Gastroesophageal sphincter (tissue), 4 donors: Measurements from ENCODE around the gene WFDC11. TPM values are rescaled to one million over a fixed set of nuclear protein-coding genes. Genes with fewer than 3 reads are reported as not detected.
"Not testable (repeated sequence)": the region's sequence is repeated elsewhere in the genome, so short reads cannot be mapped to it uniquely, and the experiment has no call there.

Experiments used
- ATAC-seq: fragments of 150-250 bp; one replicate; pipeline ENCODE4 v1.9.1; 2016; ENCODE audit warnings: mild to moderate bottlenecking, moderate library complexity
- H3K27ac ChIP-seq, 4 donors: fragments of 200-600 bp; sonication (generic) in 3 of 4; 1 replicate in 3 of 4; 2 replicates in 1 of 4; pipeline ENCODE4 v1.5.1; 2016 to 2019
- H3K27me3 ChIP-seq: fragments of 200-600 bp; sonication (generic); one replicate; pipeline ENCODE4 v1.5.1; 2019
- H3K36me3 ChIP-seq, 2 donors: fragments of 200-600 bp; sonication (generic); one replicate each; pipeline ENCODE4 v1.5.1; 2019; ENCODE audit warnings: control low read depth in 1 of 2
- H3K4me1 ChIP-seq, 3 donors: fragments of 200-600 bp; sonication (generic); 1 replicate in 2 of 3; 2 replicates in 1 of 3; pipeline ENCODE4 v1.5.1; 2016 to 2019; ENCODE audit warnings: control low read depth in 2 of 3
- H3K4me3 ChIP-seq, 2 donors: fragments of 200-600 bp; sonication (generic); one replicate each; pipeline ENCODE4 v1.5.1; 2019; ENCODE audit warnings: mild to moderate bottlenecking in 1 of 2, moderate library complexity in 1 of 2
- H3K9me3 ChIP-seq, 3 donors: fragments of 200-600 bp; sonication (generic); one replicate each; pipeline ENCODE4 v1.5.1; 2017 to 2019; ENCODE audit warnings: control low read depth in 2 of 3
- CTCF ChIP-seq, 4 experiments: fragments of 200-600 bp in 2 of 4; fragments of 450-650 bp in 2 of 4; sonication (generic) in 1 of 4; IDR thresholded peaks; one replicate each; pipeline ENCODE4 v1.5.1; 2017 to 2019; ENCODE audit warnings: antibody characterized with exemption in 4 of 4, mild to moderate bottlenecking in 2 of 4, moderate library complexity in 2 of 4
- EP300 ChIP-seq: sonication (generic); formaldehyde crosslinking; IDR thresholded peaks from one replicate; pipeline ENCODE4 v1.6.1; 2017; ENCODE audit warnings: antibody characterized with exemption, mild to moderate bottlenecking
- POLR2A ChIP-seq, 2 donors: fragments of 450-650 bp; IDR thresholded peaks; one replicate each; pipeline ENCODE4 v1.6.1; 2017; ENCODE audit warnings: antibody characterized with exemption in 2 of 2, mild to moderate bottlenecking in 2 of 2, moderate library complexity in 1 of 2
- POLR2AphosphoS5 ChIP-seq: sonication (generic); formaldehyde crosslinking; IDR thresholded peaks from one replicate; pipeline ENCODE4 v1.6.1; 2017; ENCODE audit warnings: antibody characterized with exemption
- WGBS, 2 donors: methylation state at CpG; one replicate each; pipeline ENCODE4 v1.1.5; 2018; ENCODE audit warnings: low coverage in 1 of 2; 5-methylcytosine and 5-hydroxymethylcytosine counted together
- total RNA-seq, 4 donors: library from RNA; depleted of rRNA; stranded (reverse); fragments of >200 nt; gene quantifications; one replicate each; pipeline ENCODE4 v1.1.0, GENCODE V29; 2016

Gene WFDC11
- total RNA-seq, 4 donors from 2014 or later, result not detected

DNA sequence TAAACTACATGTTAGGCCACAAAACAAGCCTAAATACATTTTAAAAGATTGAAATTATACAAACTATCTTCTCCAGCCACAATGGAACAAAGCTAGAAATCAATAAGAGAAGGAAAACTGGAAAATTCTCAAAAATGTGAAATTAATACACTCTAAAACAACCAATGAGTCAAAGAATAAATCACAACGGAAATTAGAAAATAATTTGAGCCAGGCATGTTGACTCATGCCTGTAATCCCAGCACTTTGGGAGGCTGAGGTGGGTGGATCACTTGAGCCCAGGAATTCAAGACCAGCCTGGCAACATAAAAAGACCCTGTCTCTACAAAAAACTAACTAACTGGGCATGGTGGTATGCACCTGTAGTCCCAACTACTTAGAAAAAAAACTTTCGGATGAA, 25.5 kb upstream of the WFDC11 start:
- 86 to 91% methylated on average over 2 of the region's 2 CpGs for WGBS, 2 donors
- no peaks in the 10 kb centered on the region for H3K9me3 ChIP-seq

DNA sequence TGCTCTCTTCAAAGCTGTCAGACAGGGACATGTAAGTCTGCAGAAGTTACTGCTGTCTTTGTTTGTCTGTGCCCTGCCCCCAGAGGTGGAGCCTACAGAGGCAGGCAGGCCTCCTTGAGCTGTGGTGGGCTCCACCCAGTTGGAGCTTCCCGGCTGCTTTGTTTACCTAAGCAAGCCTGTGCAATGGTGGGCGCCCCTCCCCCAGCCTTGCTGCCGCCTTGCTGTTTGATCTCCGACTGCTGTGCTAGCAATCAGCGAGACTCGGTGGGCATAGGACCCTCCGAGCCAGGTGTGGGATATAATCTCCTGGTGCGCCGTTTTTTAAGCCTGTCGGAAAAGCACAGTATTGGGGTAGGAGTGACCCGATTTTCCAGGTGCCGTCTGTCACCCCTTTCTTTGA, 23.3 kb upstream of the WFDC11 start:
- not testable (repeated sequence) for ATAC-seq, H3K27ac ChIP-seq, H3K4me3 ChIP-seq, H3K27me3 ChIP-seq, H3K4me1 ChIP-seq, H3K36me3 ChIP-seq, H3K9me3 ChIP-seq
- WGBS, 2 donors, result 84% methylated on average over 12 of the region's 12 CpGs; no CpG with 5 or more reads in 1 of the 2 donors

More for the DNA sequence above, 25.5 kb upstream of the WFDC11 start:
- Histone ChIP-seq H3K36me3 (no peaks in the 10 kb centered on the region), H3K27ac (no peak overlapping the region), H3K4me1 (no peaks in the 10 kb centered on the region), H3K4me3 (no peak overlapping the region), H3K27me3 (no peaks in the 10 kb centered on the region)
- TF ChIP-seq CTCF (IDR thresholded peaks at IDR 0.05) (no peak), POLR2A (IDR thresholded peaks at IDR 0.05) (no peak), EP300 (no peak), POLR2AphosphoS5 (no peak)
- no peak for ATAC-seq

GRCh38 chr20:45685896-45686295, 15.9 kb upstream of the WFDC11 start:
- WGBS, 2 donors, result 13% methylated on average over 1 of the region's 3 CpGs; no CpG with 5 or more reads in 1 of the 2 donors
- H3K36me3 ChIP-seq, result no peaks in the 10 kb centered on the region
- H3K27me3 ChIP-seq, result peaks cover 20% of the 10 kb centered on the region
- H3K4me3 ChIP-seq, result no peak overlapping the region
- TF ChIP-seq EP300, result no peak
- no peak for TF ChIP-seq CTCF (IDR thresholded peaks at IDR 0.05)
- no peak for TF ChIP-seq POLR2A (IDR thresholded peaks at IDR 0.05)
- TF ChIP-seq POLR2AphosphoS5, result no peak
- no peak for ATAC-seq
- no peak overlapping the region for H3K27ac ChIP-seq
- H3K4me1 ChIP-seq, result no peaks in the 10 kb centered on the region
- H3K9me3 ChIP-seq, result peaks cover 0 to 11% (median 0%) of the 10 kb centered on the region in 3 donors

GRCh38 chr20:45679650-45680049, 9.6 kb upstream of the WFDC11 start:
- Histone ChIP-seq H3K9me3 (peaks cover 0 to 40% (median 0%) of the 10 kb centered on the region in 3 donors), H3K36me3 (no peaks in the 10 kb centered on the region), H3K4me3 (no peak overlapping the region), H3K4me1 (no peaks in the 10 kb centered on the region), H3K27me3 (peaks cover 20% of the 10 kb centered on the region), H3K27ac (no peak overlapping the region)
- TF ChIP-seq EP300 (no peak), POLR2AphosphoS5 (no peak), CTCF (IDR thresholded peaks at IDR 0.05) (no peak), POLR2A (IDR thresholded peaks at IDR 0.05) (no peak)
- ATAC-seq, result no peak

DNA sequence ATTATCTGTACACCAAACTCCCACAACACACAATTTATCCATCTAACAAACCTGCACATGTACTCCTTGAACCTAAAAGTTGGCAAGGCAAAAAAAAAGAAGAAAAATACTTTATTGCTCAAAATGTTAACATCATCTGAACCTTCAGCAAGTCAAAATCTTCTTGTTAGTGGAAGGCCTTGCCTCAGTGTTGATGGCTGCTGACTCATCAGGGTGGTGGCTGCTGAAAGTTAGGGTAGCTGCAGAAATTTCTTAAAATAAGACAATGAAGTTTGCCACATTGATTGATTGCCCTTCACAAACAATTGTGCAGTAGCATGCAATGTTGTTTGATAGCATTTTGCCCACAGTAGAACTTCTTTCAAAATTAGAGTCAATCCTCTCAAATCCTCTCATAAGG, 2.7 kb upstream of the WFDC11 start:
- Histone ChIP-seq H3K27me3 (no peaks in the 10 kb centered on the region), H3K4me3 (no peak overlapping the region), H3K27ac (no peak overlapping the region), H3K9me3 (peaks cover 0 to 15% (median 0%) of the 10 kb centered on the region in 3 donors), H3K4me1 (no peaks in the 10 kb centered on the region), H3K36me3 (no peaks in the 10 kb centered on the region)
- ATAC-seq, result no peak
- TF ChIP-seq POLR2A (IDR thresholded peaks at IDR 0.05), result no peak
- no peak for TF ChIP-seq POLR2AphosphoS5
- TF ChIP-seq EP300, result no peak
- no peak for TF ChIP-seq CTCF (IDR thresholded peaks at IDR 0.05)

DNA sequence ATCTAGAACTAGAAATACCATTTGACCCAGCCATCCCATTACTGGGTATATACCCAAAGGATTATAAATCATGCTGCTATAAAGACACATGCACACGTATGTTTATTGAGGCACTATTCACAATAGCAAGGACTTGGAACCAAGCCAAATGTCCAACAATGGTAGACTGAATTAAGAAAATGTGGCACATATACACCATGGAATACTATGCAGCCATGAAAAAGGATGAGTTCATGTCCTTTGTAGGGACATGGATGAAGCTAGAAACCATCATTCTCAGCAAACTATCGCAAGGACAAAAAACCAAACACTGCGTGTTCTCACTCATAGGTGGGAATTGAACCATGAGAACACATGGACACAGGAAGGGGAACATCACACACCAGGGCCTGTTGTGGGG, 13.0 kb downstream of the WFDC11 start:
- H3K4me1 ChIP-seq, H3K4me3 ChIP-seq, H3K9me3 ChIP-seq, H3K27ac ChIP-seq, ATAC-seq, H3K27me3 ChIP-seq, H3K36me3 ChIP-seq: not testable (repeated sequence)
- 80 to 83% methylated on average over 1 to 3 of the region's 3 CpGs for WGBS, 2 donors

GRCh38 chr20:45651726-45652125, 18.3 kb downstream of the WFDC11 start:
- not testable (repeated sequence) for H3K4me3 ChIP-seq, H3K27me3 ChIP-seq, H3K9me3 ChIP-seq, H3K36me3 ChIP-seq, H3K27ac ChIP-seq, H3K4me1 ChIP-seq, ATAC-seq
- no CpG with 5 or more reads among the region's 7 CpGs for WGBS, 2 donors
